IMR-90 (cell line): ENCODE measurements around the gene PCDHB6. TPM values are rescaled to one million over a fixed set of nuclear protein-coding genes. Genes with fewer than 3 reads are reported as not detected.
"Not testable (repeated sequence)": the region's sequence is repeated elsewhere in the genome, so short reads cannot be mapped to it uniquely, and the experiment has no call there.

Experiments
- ATAC-seq: fragments of 200-7000 bp; cut with Tn5 transposase; 2 replicates; pipeline ENCODE4 v1.9.1; 2020; ENCODE audit warnings: low read depth, mild to moderate bottlenecking, moderate library complexity
- BruUV-seq: library from RNA; stranded (reverse); fragments of 400-500 nt; replicated peaks from 2 replicates; lab custom pipeline; 2021; lab: Mats Ljungman, UMichigan
- CTCF ChIA-PET: fragments of 300-600 bp; formaldehyde crosslinking; extraction: SDS; loops from one replicate; lab custom pipeline; 2021; ENCODE audit warnings: antibody characterized with exemption; lab: Yijun Ruan, JAX
- POLR2A ChIA-PET: fragments of 300-600 bp; sonication (Branson Sonifier 250); formaldehyde crosslinking; loops from one replicate; lab custom pipeline; 2022; ENCODE audit warnings: antibody characterized with exemption; ENCODE audit not compliant: unreplicated experiment; lab: Charles Lee
- DNase-seq: peaks from one replicate; pipeline ENCODE4 v3.0.0; 2013
- H2AFZ ChIP-seq: replicated peaks from 2 replicates; pipeline ENCODE3; 2013; ENCODE audit warnings: low read length, mild to moderate bottlenecking; ENCODE audit not compliant: poor library complexity
- H2AK5ac ChIP-seq: 2 replicates; pipeline ENCODE4 v1.6.1; 2013; ENCODE audit warnings: low read depth, low read length, inconsistent platforms
- H2AK9ac ChIP-seq: replicated peaks from 2 replicates; pipeline ENCODE3; 2013; ENCODE audit warnings: mild to moderate bottlenecking, low read depth, low read length, moderate library complexity; ENCODE audit not compliant: poor library complexity
- H2BK120ac ChIP-seq: 2 replicates; pipeline ENCODE4 v1.6.1; 2013; ENCODE audit warnings: low read depth, low read length, inconsistent platforms
- H2BK15ac ChIP-seq: 3 replicates; pipeline ENCODE4 v1.6.1; 2013; ENCODE audit warnings: low read depth, low read length, inconsistent platforms
- H2BK20ac ChIP-seq: 2 replicates; pipeline ENCODE4 v1.6.1; 2013; ENCODE audit warnings: low read depth, mild to moderate bottlenecking, inconsistent platforms, low read length, moderate library complexity
- H2BK5ac ChIP-seq: 2 replicates; pipeline ENCODE4 v1.6.1; 2013; ENCODE audit warnings: mild to moderate bottlenecking, low read depth, low read length, inconsistent platforms; ENCODE audit not compliant: poor library complexity, severe bottlenecking
- H3K14ac ChIP-seq: replicated peaks from 2 replicates; pipeline ENCODE4 v1.6.1; 2013; ENCODE audit warnings: low read depth, low read length, inconsistent platforms
- H3K18ac ChIP-seq: 2 replicates; pipeline ENCODE4 v1.6.1; 2013; ENCODE audit warnings: low read depth, low read length, control low read depth
- H3K23ac ChIP-seq: 2 replicates; pipeline ENCODE4 v1.6.1; 2013; ENCODE audit warnings: low read depth, low read length, inconsistent platforms
- H3K27ac ChIP-seq: 2 replicates; pipeline ENCODE4 v1.5.1; 2013; ENCODE audit warnings: mild to moderate bottlenecking, control low read depth, low read length; ENCODE audit not compliant: insufficient read depth
- H3K27me3 ChIP-seq: 2 replicates; pipeline ENCODE4 v1.6.1; 2013; ENCODE audit warnings: low read length; ENCODE audit not compliant: control insufficient read depth, insufficient read depth
- H3K36me3 ChIP-seq: 2 replicates; pipeline ENCODE4 v1.6.1; 2013; ENCODE audit warnings: low read length, mixed read lengths; ENCODE audit not compliant: control insufficient read depth, insufficient read depth
- H3K4ac ChIP-seq: 2 replicates; pipeline ENCODE4 v1.6.1; 2013; ENCODE audit warnings: low read depth, low read length, inconsistent platforms
- H3K4me1 ChIP-seq: 2 replicates; pipeline ENCODE4 v1.6.1; 2013; ENCODE audit warnings: low read length, mixed read lengths; ENCODE audit not compliant: control insufficient read depth, insufficient read depth
- H3K4me2 ChIP-seq: 2 replicates; pipeline ENCODE4 v1.6.1; 2013; ENCODE audit warnings: low read depth, mild to moderate bottlenecking, control low read depth, low read length, moderate library complexity
- H3K4me3 ChIP-seq: 2 replicates; pipeline ENCODE4 v1.5.1; 2013; ENCODE audit warnings: low read depth, mild to moderate bottlenecking, control low read depth, low read length, moderate library complexity; ENCODE audit not compliant: insufficient read depth
- H3K56ac ChIP-seq: 2 replicates; pipeline ENCODE4 v1.6.1; 2013; ENCODE audit warnings: low read length, inconsistent platforms; ENCODE audit not compliant: insufficient read depth; ENCODE audit errors: extremely low read depth
- H3K79me1 ChIP-seq, 2 experiments: 2 replicates each; pipeline ENCODE4 v1.6.1; 2013; ENCODE audit warnings: low read length in 2 of 2, inconsistent platforms in 1 of 2, low read depth in 1 of 2
- H3K9ac ChIP-seq: 2 replicates; pipeline ENCODE4 v1.6.1; 2013; ENCODE audit warnings: low read depth, low read length, control low read depth
- H3K9me1 ChIP-seq: 2 replicates; pipeline ENCODE4 v1.6.1; 2013; ENCODE audit warnings: low read length, inconsistent platforms; ENCODE audit not compliant: insufficient read depth
- H3K9me3 ChIP-seq: 2 replicates; pipeline ENCODE4 v1.6.1; 2013; ENCODE audit warnings: low read length; ENCODE audit not compliant: control insufficient read depth, insufficient read depth
- H4K20me1 ChIP-seq: 2 replicates; pipeline ENCODE4 v1.6.1; 2013; ENCODE audit warnings: low read length, inconsistent platforms; ENCODE audit not compliant: insufficient read depth
- H4K5ac ChIP-seq: 2 replicates; pipeline ENCODE4 v1.6.1; 2013; ENCODE audit warnings: mild to moderate bottlenecking, low read depth, low read length, control low read depth
- H4K8ac ChIP-seq, 2 experiments: 2 replicates each; pipeline ENCODE4 v1.6.1; 2013; ENCODE audit warnings: low read depth in 2 of 2, low read length in 2 of 2, control low read depth in 1 of 2, inconsistent platforms in 1 of 2
- H4K91ac ChIP-seq: 2 replicates; pipeline ENCODE4 v1.6.1; 2013; ENCODE audit warnings: low read depth, low read length, inconsistent platforms; ENCODE audit not compliant: insufficient read depth
- WGBS, 2 experiments: methylation state at CpG; one replicate each; pipeline versions ENCODE4 v1.1.5 to v1.1.7; 2013; ENCODE audit warnings: missing lambda C conversion rate in 2 of 2; ENCODE audit not compliant: insufficient read length in 1 of 2; ENCODE audit errors: extremely low coverage in 2 of 2; 5-methylcytosine and 5-hydroxymethylcytosine counted together
- dilution Hi-C: fragments of 300-500 bp; cut with HindIII; formaldehyde crosslinking; loops from one replicate; pipeline ENCODE4 v1.14.3; 2018; ENCODE audit warnings: low sequenced_read_pairs; ENCODE audit not compliant: unreplicated experiment
- in situ Hi-C: fragments of 300-500 bp; cut with MboI; formaldehyde crosslinking; loops from 3 replicates; pipeline ENCODE4 v1.14.3; 2019; ENCODE audit warnings: low sequenced_read_pairs, inconsistent platforms, mixed read lengths
- intact Hi-C: fragments of 100-400 bp; cut with micrococcal nuclease; formaldehyde crosslinking; loops from 2 replicates; pipeline ENCODE4 v1.10.0; 2022
- polyA plus RNA-seq, 3 experiments: library from polyadenylated mRNA; depleted of rRNA; stranded (reverse); fragments of >200 nt; gene quantifications; 2 replicates each; pipeline ENCODE4 v1.2.3, GENCODE V29; 2012; ENCODE audit warnings: low replicate concordance in 1 of 3
- total RNA-seq: library from RNA; depleted of rRNA; stranded (reverse); fragments of >200 nt; gene quantifications from 2 replicates; pipeline ENCODE4 v1.2.3, GENCODE V29; 2012

PCDHB6 gene
- total and polyA plus RNA-seq, 2 of the 4 experiments (the other 2 are of a cell fraction): under 0.01 to 0.07 TPM

GRCh38 chr5:141179371-141179770, 29.5 kb downstream of the PCDHB6 start:
- H3K4ac ChIP-seq, H3K9ac ChIP-seq, DNase-seq, H3K4me2 ChIP-seq, POLR2A ChIA-PET, H3K4me3 ChIP-seq, H4K8ac ChIP-seq, H3K27ac ChIP-seq, H3K18ac ChIP-seq, H4K20me1 ChIP-seq, H3K36me3 ChIP-seq, H3K14ac ChIP-seq, intact Hi-C loops, H2BK5ac ChIP-seq, H2BK15ac ChIP-seq, H3K56ac ChIP-seq, H4K5ac ChIP-seq, in situ Hi-C loops, H3K27me3 ChIP-seq, H2BK20ac ChIP-seq, H4K91ac ChIP-seq, H3K79me1 ChIP-seq, H3K23ac ChIP-seq, H2AFZ ChIP-seq, CTCF ChIA-PET, H2AK9ac ChIP-seq, H2AK5ac ChIP-seq, H3K4me1 ChIP-seq, BruUV-seq, H3K9me1 ChIP-seq, dilution Hi-C loops, H2BK120ac ChIP-seq, ATAC-seq: not testable (repeated sequence)
- H3K9me3 ChIP-seq: peaks cover 20% of the 10 kb centered on the region; the same call in 1 of the 2 replicates
- WGBS, 2 experiments: 40% methylated on average over 1 of the region's 39 CpGs; no CpG with 5 or more reads in 1 of the 2 experiments

DNA sequence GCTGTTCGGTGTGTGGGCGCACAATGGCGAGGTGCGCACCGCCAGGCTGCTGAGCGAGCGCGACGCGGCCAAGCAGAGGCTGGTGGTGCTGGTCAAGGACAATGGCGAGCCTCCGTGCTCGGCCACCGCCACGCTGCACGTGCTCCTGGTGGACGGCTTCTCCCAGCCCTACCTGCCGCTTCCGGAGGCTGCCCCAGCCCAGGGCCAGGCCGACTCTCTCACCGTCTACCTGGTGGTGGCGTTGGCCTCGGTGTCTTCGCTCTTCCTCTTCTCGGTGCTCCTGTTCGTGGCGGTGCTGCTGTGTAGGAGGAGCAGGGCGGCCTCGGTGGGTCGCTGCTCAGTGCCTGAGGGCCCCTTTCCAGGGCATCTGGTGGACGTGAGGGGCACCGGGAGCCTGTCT, 30.0 kb downstream of the PCDHB6 start:
- H3K56ac ChIP-seq, H4K5ac ChIP-seq, H3K4me3 ChIP-seq, H2AFZ ChIP-seq, BruUV-seq, H3K4ac ChIP-seq, H4K20me1 ChIP-seq, H3K36me3 ChIP-seq, H4K8ac ChIP-seq, H3K27me3 ChIP-seq, H2AK5ac ChIP-seq, CTCF ChIA-PET, H3K79me1 ChIP-seq, H3K4me1 ChIP-seq, H2BK15ac ChIP-seq, H3K9me1 ChIP-seq, DNase-seq, H2BK120ac ChIP-seq, H3K9ac ChIP-seq, H3K14ac ChIP-seq, H4K91ac ChIP-seq, H2BK5ac ChIP-seq, H3K18ac ChIP-seq, H2AK9ac ChIP-seq, ATAC-seq, in situ Hi-C loops, intact Hi-C loops, H3K23ac ChIP-seq, POLR2A ChIA-PET, H3K27ac ChIP-seq, H3K4me2 ChIP-seq, H2BK20ac ChIP-seq, dilution Hi-C loops: not testable (repeated sequence)
- WGBS, 2 experiments: no CpG with 5 or more reads among the region's 32 CpGs
- peaks cover 23% of the 10 kb centered on the region; the same call in 1 of the 2 replicates for H3K9me3 ChIP-seq
